CD14-positive monocyte (primary cell): Measurements from ENCODE around the gene RAB11B. TPM values are rescaled to one million over a fixed set of nuclear protein-coding genes. Genes with fewer than 3 reads are reported as not detected.
"Not testable (repeated sequence)": the region's sequence is repeated elsewhere in the genome, so short reads cannot be mapped to it uniquely, and the experiment has no call there.

Experiments
- DNase-seq, 3 donors: peaks; one replicate each; pipeline ENCODE4 v3.0.0-alpha.2; 2011 to 2022
- H2AFZ ChIP-seq: 2 replicates; pipeline ENCODE4 v1.6.0; 2012; ENCODE audit warnings: mild to moderate bottlenecking, low read depth, low read length, inconsistent platforms; ENCODE audit not compliant: insufficient read depth, poor library complexity, severe bottlenecking
- H3K27ac ChIP-seq, 2 donors: 1 replicate in 1 of 2; 2 replicates in 1 of 2; pipeline ENCODE4 v1.5.1; 2012 to 2013; ENCODE audit warnings: low read length in 2 of 2, control low read depth in 1 of 2, inconsistent platforms in 1 of 2, low read depth in 1 of 2, mild to moderate bottlenecking in 1 of 2
- H3K27me3 ChIP-seq, 2 donors: one replicate each; pipeline versions ENCODE4 v1.6.0 to v1.6.1; 2011 to 2013; ENCODE audit warnings: low read length in 2 of 2; ENCODE audit not compliant: control insufficient read depth in 2 of 2, insufficient read depth in 2 of 2
- H3K36me3 ChIP-seq, 2 donors: replicated peaks in 1 of 2; 1 replicate in 1 of 2; 2 replicates in 1 of 2; pipeline versions ENCODE4 v1.5.1 to v1.6.1; 2012 to 2013; ENCODE audit warnings: low read length in 2 of 2, control low read depth in 1 of 2, inconsistent platforms in 1 of 2, mild to moderate bottlenecking in 1 of 2; ENCODE audit not compliant: insufficient read depth in 2 of 2, control insufficient read depth in 1 of 2
- H3K4me1 ChIP-seq, 2 donors: 1 replicate in 1 of 2; 2 replicates in 1 of 2; pipeline versions ENCODE4 v1.5.1 to v1.6.1; 2012 to 2013; ENCODE audit warnings: low read length in 2 of 2, control low read depth in 1 of 2, inconsistent platforms in 1 of 2, mild to moderate bottlenecking in 1 of 2, moderate library complexity in 1 of 2; ENCODE audit not compliant: insufficient read depth in 2 of 2, control insufficient read depth in 1 of 2
- H3K4me2 ChIP-seq: replicated peaks from 2 replicates; pipeline ENCODE3; 2012; ENCODE audit warnings: low read length, moderate library complexity, mild to moderate bottlenecking; ENCODE audit not compliant: poor library complexity, severe bottlenecking; ENCODE audit errors: extremely low read depth
- H3K4me3 ChIP-seq, 3 experiments: fragments of 200-600 bp in 1 of 3; sonication (generic) in 1 of 3; replicated peaks in 1 of 3; 1 replicate in 2 of 3; 2 replicates in 1 of 3; pipeline ENCODE4 v1.5.1; 2011 to 2013; ENCODE audit warnings: low read length in 3 of 3, mild to moderate bottlenecking in 3 of 3, control low read depth in 2 of 3, low read depth in 2 of 3, inconsistent platforms in 1 of 3, moderate library complexity in 1 of 3
- H3K79me2 ChIP-seq: 2 replicates; pipeline ENCODE4 v1.6.0; 2012; ENCODE audit warnings: mild to moderate bottlenecking, control low read depth, inconsistent platforms, low read length, moderate library complexity; ENCODE audit not compliant: insufficient read depth
- H3K9ac ChIP-seq: 2 replicates; pipeline ENCODE4 v1.6.0; 2017; ENCODE audit warnings: low read length, mild to moderate bottlenecking; ENCODE audit not compliant: insufficient read depth, poor library complexity, severe bottlenecking
- H3K9me3 ChIP-seq, 2 donors: replicated peaks in 1 of 2; 1 replicate in 1 of 2; 2 replicates in 1 of 2; pipeline versions ENCODE4 v1.5.1 to v1.6.1; 2012 to 2013; ENCODE audit warnings: low read length in 2 of 2, control low read depth in 1 of 2; ENCODE audit not compliant: control insufficient read depth in 1 of 2, insufficient read depth in 1 of 2
- H4K20me1 ChIP-seq: 2 replicates; pipeline ENCODE4 v1.6.0; 2012; ENCODE audit warnings: mild to moderate bottlenecking, low read length, control low read depth, moderate library complexity; ENCODE audit not compliant: insufficient read depth
- H3K27ac Mint-ChIP-seq, 7 donors: one replicate each; pipeline ENCODE4 v1.8.0; 2020; ENCODE audit warnings: mild to moderate bottlenecking in 7 of 7, mixed read lengths in 7 of 7, moderate library complexity in 6 of 7, inconsistent platforms in 2 of 7
- H3K27me3 Mint-ChIP-seq, 3 donors: one replicate each; pipeline ENCODE4 v1.8.0; 2021 to 2022; ENCODE audit warnings: low read depth in 3 of 3, mild to moderate bottlenecking in 3 of 3, mixed read lengths in 3 of 3, moderate library complexity in 3 of 3, inconsistent platforms in 1 of 3
- H3K36me3 Mint-ChIP-seq, 2 donors: one replicate each; pipeline ENCODE4 v1.8.0; 2020; ENCODE audit warnings: mixed read lengths in 2 of 2, inconsistent platforms in 1 of 2, mild to moderate bottlenecking in 1 of 2
- H3K4me1 Mint-ChIP-seq: one replicate; pipeline ENCODE4 v1.8.0; 2020; ENCODE audit warnings: mild to moderate bottlenecking, mixed read lengths
- H3K4me3 Mint-ChIP-seq, 2 donors: one replicate each; pipeline ENCODE4 v1.8.0; 2020; ENCODE audit warnings: mild to moderate bottlenecking in 2 of 2, mixed read lengths in 2 of 2, moderate library complexity in 1 of 2
- H3K9me3 Mint-ChIP-seq, 7 donors: one replicate each; pipeline ENCODE4 v1.8.0; 2020 to 2022; ENCODE audit warnings: mixed read lengths in 7 of 7, mild to moderate bottlenecking in 6 of 7, moderate library complexity in 6 of 7, inconsistent platforms in 2 of 7
- CTCF ChIP-seq: fragments of 200-600 bp; IDR thresholded peaks from one replicate; pipeline ENCODE4 v1.8.0; 2022; ENCODE audit warnings: antibody characterized with exemption, mild to moderate bottlenecking
- WGBS: methylation state at CpG from one replicate; pipeline ENCODE4 v1.1.5; 2013; ENCODE audit warnings: missing lambda C conversion rate; ENCODE audit not compliant: insufficient coverage; 5-methylcytosine and 5-hydroxymethylcytosine counted together
- intact Hi-C, 2 donors: fragments of 100-400 bp; cut with micrococcal nuclease; formaldehyde crosslinking; loops; one replicate each; pipeline versions ENCODE4 v1.15.0 to v1.15.1; 2023
- polyA plus RNA-seq, 3 donors: library from polyadenylated mRNA; depleted of rRNA in 1 of 3; unstranded in 2 of 3; stranded (reverse) in 1 of 3; fragments of 300-500 nt in 2 of 3; fragments of >200 nt in 1 of 3; fragmentation: Illumina TruSeq in 2 of 3; gene quantifications; 1 replicate in 2 of 3; 2 replicates in 1 of 3; pipeline ENCODE4 v1.2.3, GENCODE V29; 2012 to 2021

Gene RAB11B
- polyA plus RNA-seq, 3 donors, result 36.5 to 128 (median 45.4) TPM

GRCh38 chr19:8438236-8438635 is 48.1 kb downstream of the RAB11B start:
- WGBS, result 96% methylated on average over 12 of the region's 12 CpGs
- Mint-ChIP-seq H3K4me3 (no peak overlapping the region), H3K27me3 (peaks cover 0 to 9% (median 1%) of the 10 kb centered on the region in 3 donors), H3K36me3 (peaks cover 31 to 53% of the 10 kb centered on the region in 2 donors), H3K9me3 (no peaks in the 10 kb centered on the region), H3K27ac (no peak overlapping the region), H3K4me1 (no peaks in the 10 kb centered on the region)
- no peak for DNase-seq
- H2AFZ ChIP-seq, result no peak overlapping the region
- H3K36me3 ChIP-seq, result peaks cover 10 to 27% of the 10 kb centered on the region in 2 donors
- H4K20me1 ChIP-seq, result no peaks in the 10 kb centered on the region
- TF ChIP-seq CTCF, result no peak
- H3K4me3 ChIP-seq, result no peak overlapping the region
- H3K9ac ChIP-seq, result no peak overlapping the region
- H3K27ac ChIP-seq, result no peak overlapping the region
- intact Hi-C loops, result no loop called here
- H3K4me2 ChIP-seq, result no peak overlapping the region
- H3K79me2 ChIP-seq, result no peaks in the 10 kb centered on the region
- H3K27me3 ChIP-seq, result no peaks in the 10 kb centered on the region
- no peaks in the 10 kb centered on the region for H3K9me3 ChIP-seq
- H3K4me1 ChIP-seq, result no peaks in the 10 kb centered on the region

GRCh38 chr19:8441725-8442544 is 51.8 kb downstream of the RAB11B start:
- Histone ChIP-seq H3K27me3 (no peaks in the 10 kb centered on the region), H3K27ac (no peak overlapping the region), H3K4me2 (no peak overlapping the region), H3K36me3 (peaks cover 15 to 28% of the 10 kb centered on the region in 2 donors), H3K9ac (no peak overlapping the region), H3K4me3 (no peak overlapping the region), H4K20me1 (peaks cover 21% of the 10 kb centered on the region), H3K4me1 (peaks cover 21 to 25% of the 10 kb centered on the region in 2 donors), H3K79me2 (peaks cover 22% of the 10 kb centered on the region), H3K9me3 (no peaks in the 10 kb centered on the region), H2AFZ (no peak overlapping the region)
- H3K4me1 Mint-ChIP-seq, result peaks cover 21% of the 10 kb centered on the region
- DNase-seq, result no peak
- H3K36me3 Mint-ChIP-seq, result peaks cover 28 to 31% of the 10 kb centered on the region in 2 donors
- intact Hi-C loops, result loop anchor here in 1 of 2 donors (10.0 kb wide), 1 partner anchor 63 kb away; the partner anchor contains the start of gene PRAM1
- no peaks in the 10 kb centered on the region for H3K9me3 Mint-ChIP-seq
- H3K27ac Mint-ChIP-seq, result peak overlapping the region in 2 of 7 donors; percentile 52
- no peak for TF ChIP-seq CTCF
- no peak overlapping the region for H3K4me3 Mint-ChIP-seq
- H3K27me3 Mint-ChIP-seq, result peaks cover 0 to 7% (median 1%) of the 10 kb centered on the region in 3 donors
- 86% methylated on average over 4 of the region's 6 CpGs for WGBS

GRCh38 chr19:8444140-8444676 is 54.0 kb downstream of the RAB11B start:
- intact Hi-C loops, result loop anchor here in 1 of 2 donors (10.0 kb wide), 1 partner anchor 61 kb away; the partner anchor contains the start of gene PRAM1
- Histone ChIP-seq H4K20me1 (peaks cover 44% of the 10 kb centered on the region), H3K4me1 (peaks cover 25 to 26% of the 10 kb centered on the region in 2 donors), H3K4me3 (peak overlapping the region; percentile 79 to 94 (median 94)), H3K9ac (peak overlapping the region; percentile 98), H3K4me2 (peak overlapping the region; percentile 89), H3K36me3 (peaks cover 16% of the 10 kb centered on the region in 2 donors), H3K27ac (peak overlapping the region; percentile 64 to 94), H2AFZ (peak overlapping the region; percentile 97), H3K79me2 (peaks cover 45% of the 10 kb centered on the region)
- H3K27ac Mint-ChIP-seq, result peak overlapping the region; percentile 87 to 97 (median 95)
- H3K9me3 ChIP-seq, H3K9me3 Mint-ChIP-seq, H3K27me3 ChIP-seq, DNase-seq, H3K27me3 Mint-ChIP-seq: not testable (repeated sequence)
- WGBS, result 43% methylated on average over 17 of the region's 32 CpGs
- H3K4me3 Mint-ChIP-seq, result peak overlapping the region; percentile 93 to 98
- H3K4me1 Mint-ChIP-seq, result peaks cover 36% of the 10 kb centered on the region
- peaks cover 22 to 24% of the 10 kb centered on the region in 2 donors for H3K36me3 Mint-ChIP-seq
